DOHH2 (cell line): ENCODE data around the gene C3orf70.

Experiments used
- H3F3A ChIP-seq: fragments of 200-600 bp; sonication (generic), shearing (Covaris generic); 2 replicates; pipeline ENCODE4 v1.6.0; 2016; ENCODE audit warnings: antibody characterized with exemption, mild to moderate bottlenecking; ENCODE audit not compliant: control insufficient read depth, insufficient read depth
- H3K27ac ChIP-seq: fragments of 200-600 bp; sonication (generic); 2 replicates; pipeline ENCODE4 v1.5.1; 2014; ENCODE audit warnings: low read depth, mild to moderate bottlenecking, low read length, moderate library complexity
- H3K27me3 ChIP-seq: fragments of 200-600 bp; sonication (generic); 2 replicates; pipeline ENCODE4 v1.6.1; 2014; ENCODE audit warnings: mild to moderate bottlenecking, low read length, mixed read lengths; ENCODE audit not compliant: control insufficient read depth
- H3K36me3 ChIP-seq: fragments of 200-600 bp; sonication (generic); 2 replicates; pipeline ENCODE4 v1.6.1; 2014; ENCODE audit warnings: mild to moderate bottlenecking, low read length, moderate library complexity, mixed read lengths; ENCODE audit not compliant: control insufficient read depth
- H3K4me1 ChIP-seq: fragments of 200-600 bp; sonication (generic); 2 replicates; pipeline ENCODE4 v1.6.1; 2014; ENCODE audit warnings: mild to moderate bottlenecking, low read length, mixed read lengths; ENCODE audit not compliant: control insufficient read depth
- H3K4me2 ChIP-seq: fragments of 200-600 bp; sonication (generic); 2 replicates; pipeline ENCODE4 v1.6.0; 2014; ENCODE audit warnings: mild to moderate bottlenecking, low read length, moderate library complexity
- H3K4me3 ChIP-seq: fragments of 200-600 bp; sonication (generic); 2 replicates; pipeline ENCODE4 v1.5.1; 2014; ENCODE audit warnings: mild to moderate bottlenecking, low read length, mixed read lengths
- H3K79me2 ChIP-seq: fragments of 200-600 bp; sonication (generic); 2 replicates; pipeline ENCODE4 v1.6.1; 2014; ENCODE audit warnings: mild to moderate bottlenecking, low read length, mixed read lengths; ENCODE audit not compliant: control insufficient read depth
- H3K9me2 ChIP-seq: fragments of 200-600 bp; sonication (generic); replicated peaks from 2 replicates; pipeline ENCODE4 v1.6.1; 2014; ENCODE audit warnings: mild to moderate bottlenecking, low read length, mixed read lengths; ENCODE audit not compliant: control insufficient read depth
- H3K9me3 ChIP-seq: fragments of 200-600 bp; sonication (generic); 2 replicates; pipeline ENCODE4 v1.6.1; 2014; ENCODE audit warnings: antibody characterized with exemption, low read length, mixed read lengths; ENCODE audit not compliant: control insufficient read depth, insufficient read depth
- H4K20me1 ChIP-seq: fragments of 200-600 bp; sonication (generic); 2 replicates; pipeline ENCODE4 v1.6.0; 2014; ENCODE audit warnings: low read depth, mild to moderate bottlenecking, antibody characterized with exemption, low read length, moderate library complexity; ENCODE audit not compliant: control insufficient read depth, insufficient read depth
- EZH2phosphoT487 ChIP-seq: fragments of 200-600 bp; sonication (generic); IDR thresholded peaks from 2 replicates; pipeline ENCODE4 v1.6.1; 2017; ENCODE audit warnings: borderline replicate concordance, mild to moderate bottlenecking, antibody characterized with exemption, low read length, moderate library complexity, mixed read lengths
- TF ChIP-seq, protein P1 (sequence below): fragments of 200-600 bp; sonication (generic); IDR thresholded peaks from one replicate; pipeline ENCODE4 v1.5.1; 2014; ENCODE audit warnings: antibody characterized with exemption, mild to moderate bottlenecking, low read depth, low read length; ENCODE audit not compliant: poor library complexity, severe bottlenecking

Gene C3orf70

DNA sequence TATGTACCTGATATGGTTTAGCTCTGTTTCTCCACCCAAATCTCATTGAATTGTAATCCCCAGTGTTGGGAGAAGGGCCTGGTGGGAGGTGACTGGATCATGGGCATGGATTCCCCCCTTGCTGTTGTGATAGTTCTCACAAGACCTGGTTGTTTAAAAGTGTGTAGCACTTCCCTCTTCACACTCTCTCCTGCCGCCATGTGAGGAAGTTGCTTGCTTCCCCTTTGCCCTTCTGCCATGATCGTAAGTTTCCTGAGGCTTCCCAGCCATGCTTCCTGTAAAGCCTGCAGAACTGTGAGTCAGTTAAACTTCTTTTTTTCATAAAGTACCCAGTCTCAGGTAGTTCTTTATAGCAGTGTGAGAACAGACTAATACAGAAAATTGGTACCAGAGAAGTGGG, 93.1 kb downstream of the C3orf70 start:
- Histone ChIP-seq H3K9me3 (peaks cover 16% of the 10 kb centered on the region; the same call in 1 of the 2 replicates), H3K9me2 (no peaks in the 10 kb centered on the region), H4K20me1 (no peaks in the 10 kb centered on the region), H3K36me3 (no peaks in the 10 kb centered on the region), H3F3A (no peaks in the 10 kb centered on the region), H3K4me1 (peaks cover 34% of the 10 kb centered on the region), H3K4me3 (no peak overlapping the region), H3K27me3 (no peaks in the 10 kb centered on the region), H3K79me2 (no peaks in the 10 kb centered on the region), H3K27ac (no peak overlapping the region), H3K4me2 (no peak overlapping the region)
- TF ChIP-seq, protein P1, sequence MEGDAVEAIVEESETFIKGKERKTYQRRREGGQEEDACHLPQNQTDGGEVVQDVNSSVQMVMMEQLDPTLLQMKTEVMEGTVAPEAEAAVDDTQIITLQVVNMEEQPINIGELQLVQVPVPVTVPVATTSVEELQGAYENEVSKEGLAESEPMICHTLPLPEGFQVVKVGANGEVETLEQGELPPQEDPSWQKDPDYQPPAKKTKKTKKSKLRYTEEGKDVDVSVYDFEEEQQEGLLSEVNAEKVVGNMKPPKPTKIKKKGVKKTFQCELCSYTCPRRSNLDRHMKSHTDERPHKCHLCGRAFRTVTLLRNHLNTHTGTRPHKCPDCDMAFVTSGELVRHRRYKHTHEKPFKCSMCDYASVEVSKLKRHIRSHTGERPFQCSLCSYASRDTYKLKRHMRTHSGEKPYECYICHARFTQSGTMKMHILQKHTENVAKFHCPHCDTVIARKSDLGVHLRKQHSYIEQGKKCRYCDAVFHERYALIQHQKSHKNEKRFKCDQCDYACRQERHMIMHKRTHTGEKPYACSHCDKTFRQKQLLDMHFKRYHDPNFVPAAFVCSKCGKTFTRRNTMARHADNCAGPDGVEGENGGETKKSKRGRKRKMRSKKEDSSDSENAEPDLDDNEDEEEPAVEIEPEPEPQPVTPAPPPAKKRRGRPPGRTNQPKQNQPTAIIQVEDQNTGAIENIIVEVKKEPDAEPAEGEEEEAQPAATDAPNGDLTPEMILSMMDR: no peak
- no peak for TF ChIP-seq EZH2phosphoT487

- H3K36me3 ChIP-seq: no peaks in the 10 kb centered on the region
- peaks cover 30% of the 10 kb centered on the region for H3K4me1 ChIP-seq
- H3K79me2 ChIP-seq: no peaks in the 10 kb centered on the region
- no peaks in the 10 kb centered on the region for H3F3A ChIP-seq
- no peak for TF ChIP-seq EZH2phosphoT487
- TF ChIP-seq, protein P1: no peak
- H3K4me3 ChIP-seq: no peak overlapping the region
- no peak overlapping the region for H3K27ac ChIP-seq
- peaks cover 16% of the 10 kb centered on the region; the same call in 1 of the 2 replicates for H3K9me3 ChIP-seq
- H4K20me1 ChIP-seq: no peaks in the 10 kb centered on the region
- H3K9me2 ChIP-seq: no peaks in the 10 kb centered on the region
- no peak overlapping the region for H3K4me2 ChIP-seq
- no peaks in the 10 kb centered on the region for H3K27me3 ChIP-seq
These were observed 94.1 kb downstream of the C3orf70 start for GRCh38 chr3:185058796-185059195.

GRCh38 chr3:185057829-185058228, 95.0 kb downstream of the C3orf70 start:
- Histone ChIP-seq H3K4me3 (no peak overlapping the region), H3K9me2 (no peaks in the 10 kb centered on the region), H3K79me2 (no peaks in the 10 kb centered on the region), H3K27me3 (no peaks in the 10 kb centered on the region), H3K4me1 (peaks cover 20% of the 10 kb centered on the region), H3K9me3 (peaks cover 16% of the 10 kb centered on the region; the same call in 1 of the 2 replicates), H4K20me1 (no peaks in the 10 kb centered on the region), H3K27ac (no peak overlapping the region), H3K4me2 (no peak overlapping the region), H3K36me3 (no peaks in the 10 kb centered on the region), H3F3A (no peaks in the 10 kb centered on the region)
- TF ChIP-seq, protein P1: no peak
- no peak for TF ChIP-seq EZH2phosphoT487
